A673 (cell line): ENCODE measurements around the gene RIPOR3. TPM values are rescaled to one million over a fixed set of nuclear protein-coding genes. Genes with fewer than 3 reads are reported as not detected.

Experiments
- BruUV-seq: library from RNA; stranded (reverse); fragments of 400-500 nt; replicated peaks from 2 replicates; lab custom pipeline; 2021; lab: Mats Ljungman, UMichigan
- CTCF ChIA-PET: fragments of 300-600 bp; sonication (Branson Sonifier 250); formaldehyde crosslinking; loops from one replicate; lab custom pipeline; 2022; ENCODE audit warnings: antibody characterized with exemption; lab: Charles Lee
- POLR2A ChIA-PET: fragments of 300-600 bp; sonication (Branson Sonifier 250); formaldehyde crosslinking; loops from one replicate; lab custom pipeline; 2022; ENCODE audit warnings: antibody characterized with exemption; ENCODE audit not compliant: low non-redundant PET; lab: Charles Lee
- DNase-seq: peaks from one replicate; pipeline ENCODE4 v3.0.0-alpha.2; 2015; ENCODE audit warnings: low spot score
- H3K27ac ChIP-seq: fragments of 200-600 bp; sonication (generic); 2 replicates; pipeline ENCODE4 v1.5.1; 2016; ENCODE audit warnings: mixed run types, low read depth, mild to moderate bottlenecking, mixed read lengths, antibody characterized with exemption, low read length; ENCODE audit not compliant: poor library complexity, severe bottlenecking
- H3K27me3 ChIP-seq: fragments of 200-600 bp; sonication (generic); replicated peaks from 2 replicates; pipeline ENCODE4 v1.6.1; 2017; ENCODE audit warnings: mixed run types, low read depth, mild to moderate bottlenecking, mixed read lengths, antibody characterized with exemption, low read length; ENCODE audit not compliant: insufficient read depth, poor library complexity
- H3K36me3 ChIP-seq: fragments of 200-600 bp; sonication (generic); 2 replicates; pipeline ENCODE4 v1.6.1; 2016; ENCODE audit warnings: mixed run types, mild to moderate bottlenecking, mixed read lengths, antibody characterized with exemption, low read length; ENCODE audit not compliant: insufficient read depth, poor library complexity, severe bottlenecking
- H3K4me1 ChIP-seq: fragments of 200-600 bp; sonication (generic); 2 replicates; pipeline ENCODE4 v1.6.1; 2017; ENCODE audit warnings: mixed run types, mild to moderate bottlenecking, mixed read lengths, antibody characterized with exemption, low read length; ENCODE audit not compliant: insufficient read depth, poor library complexity, severe bottlenecking
- H3K4me3 ChIP-seq: fragments of 200-600 bp; sonication (generic); 2 replicates; pipeline ENCODE4 v1.5.1; 2016; ENCODE audit warnings: low read depth, mixed run types, mild to moderate bottlenecking, mixed read lengths, low read length; ENCODE audit not compliant: poor library complexity, severe bottlenecking
- H3K9me3 ChIP-seq: fragments of 200-600 bp; sonication (generic); 2 replicates; pipeline ENCODE4 v1.6.1; 2016; ENCODE audit warnings: mixed run types, low read depth, mild to moderate bottlenecking, mixed read lengths, antibody characterized with exemption, low read length; ENCODE audit not compliant: poor library complexity, severe bottlenecking
- CTCF ChIP-seq: fragments of 300-800, 200-600 bp; sonication (generic); conservative IDR thresholded peaks from 2 replicates; pipeline ENCODE4 v1.5.1; 2017; ENCODE audit warnings: low read depth, mild to moderate bottlenecking, antibody characterized with exemption, low read length, moderate library complexity, mixed read lengths
- EZH2 ChIP-seq: fragments of 200-600 bp; sonication (generic); IDR thresholded peaks from 2 replicates; pipeline ENCODE4 v1.6.1; 2017; ENCODE audit warnings: borderline replicate concordance, low read depth, mild to moderate bottlenecking, mixed read lengths, antibody characterized with exemption, low read length; ENCODE audit not compliant: poor library complexity, severe bottlenecking
- intact Hi-C: fragments of 100-400 bp; cut with micrococcal nuclease; formaldehyde crosslinking; loops from one replicate; pipeline ENCODE4 v1.10.0; 2022; ENCODE audit not compliant: unreplicated experiment
- total RNA-seq: library from RNA; stranded (reverse); gene quantifications from 2 replicates; pipeline ENCODE4 v1.2.3, GENCODE V29; 2021

Gene RIPOR3
- total RNA-seq, 1 experiment from 2014 or later: 19.1 TPM

- TF ChIP-seq EZH2 (no peak), CTCF (no peak)
- ChIA-PET POLR2A (no interaction called here), CTCF (no interaction called here)
- Histone ChIP-seq H3K4me3 (no peak overlapping the region), H3K27ac (no peak overlapping the region), H3K27me3 (no peaks in the 10 kb centered on the region), H3K9me3 (no peaks in the 10 kb centered on the region), H3K36me3 (no peaks in the 10 kb centered on the region), H3K4me1 (no peaks in the 10 kb centered on the region)
- DNase-seq: no peak
- no TSS peak for BruUV-seq
- intact Hi-C loops: no loop called here
Observed at GRCh38 chr20:50547964-50548363, 143.4 kb downstream of the RIPOR3 start.

- no peak for TF ChIP-seq CTCF
- BruUV-seq: no TSS peak
- Histone ChIP-seq H3K9me3 (no peaks in the 10 kb centered on the region), H3K27me3 (no peaks in the 10 kb centered on the region), H3K27ac (no peak overlapping the region), H3K36me3 (no peaks in the 10 kb centered on the region), H3K4me3 (no peak overlapping the region), H3K4me1 (no peaks in the 10 kb centered on the region)
- ChIA-PET CTCF (no interaction called here), POLR2A (no interaction called here)
- intact Hi-C loops: no loop called here
- no peak for DNase-seq
Observed at GRCh38 chr20:50546729-50547314, 144.5 kb downstream of the RIPOR3 start.

GRCh38 chr20:50545126-50545525 is 146.2 kb downstream of the RIPOR3 start:
- no peaks in the 10 kb centered on the region for H3K27me3 ChIP-seq
- no peak for DNase-seq
- no peaks in the 10 kb centered on the region for H3K36me3 ChIP-seq
- H3K27ac ChIP-seq: no peak overlapping the region
- H3K9me3 ChIP-seq: no peaks in the 10 kb centered on the region
- BruUV-seq: no TSS peak
- intact Hi-C loops: no loop called here
- H3K4me1 ChIP-seq: no peaks in the 10 kb centered on the region
- TF ChIP-seq CTCF (no peak), EZH2 (no peak)
- ChIA-PET CTCF (no interaction called here), POLR2A (no interaction called here)
- H3K4me3 ChIP-seq: no peak overlapping the region
